Vagina (tissue), 2 donors: ENCODE data around the gene C7orf25.

Experiments used
- POLR2A ChIP-seq, 2 donors: fragments of 450-650 bp; IDR thresholded peaks; one replicate each; pipeline ENCODE4 v1.6.1; 2017; ENCODE audit warnings: antibody characterized with exemption in 2 of 2, mild to moderate bottlenecking in 2 of 2, moderate library complexity in 2 of 2
- POLR2AphosphoS5 ChIP-seq, 2 donors: sonication (generic); formaldehyde crosslinking; IDR thresholded peaks; one replicate each; pipeline ENCODE4 v1.9.0; 2017; ENCODE audit warnings: antibody characterized with exemption in 2 of 2, mild to moderate bottlenecking in 2 of 2, low read depth in 1 of 2; ENCODE audit not compliant: insufficient read depth in 1 of 2
- TF ChIP-seq, protein P1 (sequence below), 3 experiments: fragments of 450-650 bp in 2 of 3; fragments of 200-600 bp in 1 of 3; sonication (generic) in 1 of 3; IDR thresholded peaks; one replicate each; pipeline ENCODE4 v1.5.1; 2017 to 2019; ENCODE audit warnings: antibody characterized with exemption in 3 of 3, mild to moderate bottlenecking in 2 of 3, moderate library complexity in 2 of 3

DNA sequence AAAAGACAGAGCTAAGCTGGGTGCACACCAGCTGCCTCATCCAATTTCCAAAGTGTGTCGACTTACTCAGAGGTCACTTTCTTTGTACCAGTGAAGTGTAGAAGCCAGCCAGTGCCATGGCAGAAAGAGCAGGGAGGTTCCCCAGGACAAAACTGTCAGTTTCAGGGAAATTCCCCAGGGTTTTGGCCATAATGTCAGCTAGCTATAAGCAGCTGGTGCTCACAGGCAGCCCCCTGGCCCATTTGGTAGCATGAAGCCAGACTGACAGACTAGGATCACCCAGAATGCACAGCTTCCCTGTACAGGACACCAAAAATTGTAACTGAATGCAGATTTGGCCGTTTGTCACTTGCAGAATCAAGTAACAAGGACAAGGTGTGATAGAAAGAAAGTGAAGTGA, 48.9 kb upstream of the C7orf25 start:
- TF ChIP-seq, protein P1, sequence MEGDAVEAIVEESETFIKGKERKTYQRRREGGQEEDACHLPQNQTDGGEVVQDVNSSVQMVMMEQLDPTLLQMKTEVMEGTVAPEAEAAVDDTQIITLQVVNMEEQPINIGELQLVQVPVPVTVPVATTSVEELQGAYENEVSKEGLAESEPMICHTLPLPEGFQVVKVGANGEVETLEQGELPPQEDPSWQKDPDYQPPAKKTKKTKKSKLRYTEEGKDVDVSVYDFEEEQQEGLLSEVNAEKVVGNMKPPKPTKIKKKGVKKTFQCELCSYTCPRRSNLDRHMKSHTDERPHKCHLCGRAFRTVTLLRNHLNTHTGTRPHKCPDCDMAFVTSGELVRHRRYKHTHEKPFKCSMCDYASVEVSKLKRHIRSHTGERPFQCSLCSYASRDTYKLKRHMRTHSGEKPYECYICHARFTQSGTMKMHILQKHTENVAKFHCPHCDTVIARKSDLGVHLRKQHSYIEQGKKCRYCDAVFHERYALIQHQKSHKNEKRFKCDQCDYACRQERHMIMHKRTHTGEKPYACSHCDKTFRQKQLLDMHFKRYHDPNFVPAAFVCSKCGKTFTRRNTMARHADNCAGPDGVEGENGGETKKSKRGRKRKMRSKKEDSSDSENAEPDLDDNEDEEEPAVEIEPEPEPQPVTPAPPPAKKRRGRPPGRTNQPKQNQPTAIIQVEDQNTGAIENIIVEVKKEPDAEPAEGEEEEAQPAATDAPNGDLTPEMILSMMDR (IDR thresholded peaks at IDR 0.05) = no peak
- TF ChIP-seq POLR2A (IDR thresholded peaks at IDR 0.05) = no peak
- no peak for TF ChIP-seq POLR2AphosphoS5 (IDR thresholded peaks at IDR 0.05; ENCODE audit: insufficient read depth in 1 of 2, low read depth in 1 of 2)
